Right lung (tissue), 5 donors: ENCODE measurements around the gene SIRT7. TPM values are rescaled to one million over a fixed set of nuclear protein-coding genes. Genes with fewer than 3 reads are reported as not detected.
A peak's percentile ranks its signal among the peaks of the same experiment; 100 is the strongest.

Experiments
- DNase-seq, 2 donors: peaks; one replicate each; pipeline ENCODE4 v3.0.0-alpha.2; 2013
- polyA plus RNA-seq, 5 donors: library from polyadenylated mRNA; unstranded; fragments of 120-200 nt; gene quantifications; one replicate each; pipeline versions ENCODE4 v1.2.1 to v1.2.3, GENCODE V29; 2013; ENCODE audit warnings: inconsistent platforms in 1 of 5, low replicate concordance in 1 of 5; ENCODE audit not compliant: insufficient read length in 5 of 5, insufficient read depth in 1 of 5

SIRT7 gene
- polyA plus RNA-seq, 5 donors, result 9.7 to 15.2 (median 12.9) TPM

GRCh38 chr17:81890447-81891302 is 27.3 kb downstream of the SIRT7 start:
- DNase-seq, result no peak

- DNase-seq, result no peak
Measured at GRCh38 chr17:81889602-81890001, 28.4 kb downstream of the SIRT7 start.

GRCh38 chr17:81888988-81889595 is 28.9 kb downstream of the SIRT7 start:
- no peak for DNase-seq

- no peak for DNase-seq
Measured at GRCh38 chr17:81888105-81888987, 29.6 kb downstream of the SIRT7 start.

GRCh38 chr17:81885869-81886548 is 32.0 kb downstream of the SIRT7 start:
- DNase-seq, result no peak

GRCh38 chr17:81885454-81885853 is 32.5 kb downstream of the SIRT7 start:
- DNase-seq, result no peak

GRCh38 chr17:81884968-81885367 is 33.0 kb downstream of the SIRT7 start:
- DNase-seq, result no peak

GRCh38 chr17:81884520-81884919 is 33.5 kb downstream of the SIRT7 start:
- no peak for DNase-seq

- no peak for DNase-seq
Measured at GRCh38 chr17:81879121-81879520, 38.9 kb downstream of the SIRT7 start.

GRCh38 chr17:81878294-81878693 is 39.7 kb downstream of the SIRT7 start:
- no peak for DNase-seq

GRCh38 chr17:81877569-81877968 is 40.4 kb downstream of the SIRT7 start:
- no peak for DNase-seq

- DNase-seq, result peak; percentile 88 to 92
Measured at GRCh38 chr17:81871387-81872230, 46.4 kb downstream of the SIRT7 start.

GRCh38 chr17:81870981-81871386 is 47.0 kb downstream of the SIRT7 start, which contains the start of gene ARHGDIA:
Gene ARHGDIA (minus strand): TSS chr17:81871337. CDS start chr17:81869930, 1,407 bp downstream.
- DNase-seq, result no peak

- DNase-seq, result peak in 1 of 2 donors; percentile 18
Measured at GRCh38 chr17:81870131-81870980, 47.6 kb downstream of the SIRT7 start.

- DNase-seq, result peak in 1 of 2 donors; percentile 38
Measured at GRCh38 chr17:81869221-81870130, 48.5 kb downstream of the SIRT7 start.

GRCh38 chr17:81868674-81869220 is 49.2 kb downstream of the SIRT7 start:
- no peak for DNase-seq

- DNase-seq, result no peak
Measured at GRCh38 chr17:81867991-81868673, 49.8 kb downstream of the SIRT7 start.
